ENCODE data around the gene CLPSL2. TPM values are rescaled to one million over a fixed set of nuclear protein-coding genes. Genes with fewer than 3 reads are reported as not detected.
A peak's percentile ranks its signal among the peaks of the same experiment; 100 is the strongest.

CLPSL2 gene
- not detected for total RNA-seq
- polyA plus RNA-seq = 0.09 TPM
- long read RNA-seq, donor 1 = 0 reads
- long read RNA-seq, donor 2 = 0 reads
- long read RNA-seq, donor 3 = 0 reads
- long read RNA-seq, donor 4 = 0 reads
- long read RNA-seq, donor 5 = 0 reads
- long read RNA-seq, donor 6 = 0 reads
- long read RNA-seq, donor 7 = 0 reads
- long read RNA-seq, donor 8 = 0 reads
- long read RNA-seq, donor 9 = 0 reads
- long read RNA-seq, donor 10 = 0 reads

- 5% methylated on average over 56 of the region's 56 CpGs for WGBS
- Histone ChIP-seq H3K9me3 (ENCODE audit: control insufficient read depth in 2 of 2, insufficient read depth in 1 of 2, low read length in 1 of 2) (peaks cover 0 to 4% of the 10 kb centered on the region in 2 donors), H3K27ac (ENCODE audit: low read depth in 1 of 2, low read length in 1 of 2) (no peak within 1 kb of the TSS), H3K4me1 (ENCODE audit: control insufficient read depth in 2 of 2, insufficient read depth in 2 of 2, low read length in 2 of 2) (no peaks in the 10 kb centered on the region), H3K27me3 (ENCODE audit: control insufficient read depth in 2 of 2, insufficient read depth in 1 of 2, low read length in 1 of 2) (peaks cover 12 to 46% of the 10 kb centered on the region in 2 donors), H3K36me3 (ENCODE audit: control insufficient read depth in 2 of 2, insufficient read depth in 2 of 2, low read length in 1 of 2) (no peaks in the 10 kb centered on the region), H3K4me3 (ENCODE audit: low read length in 2 of 2) (peak within 1 kb of the TSS in 1 of 2 donors; percentile 36)
- DNase-seq (ENCODE audit: low read depth in 6 of 9, low spot score in 9 of 9) = no peak
These were observed at the start of gene CLPSL2 for GRCh38 chr6:35776364-35777215. CLPSL2 (plus strand) TSS chr6:35776598; CDS start chr6:35776619, 21 bp downstream.

GRCh38 chr6:35727231-35727934 lies 49.0 kb upstream of the CLPSL2 start:
- Histone ChIP-seq H3K36me3 (ENCODE audit: control insufficient read depth in 2 of 2, insufficient read depth in 2 of 2, low read length in 1 of 2) (no peaks in the 10 kb centered on the region), H3K27ac (ENCODE audit: low read depth in 1 of 2, low read length in 1 of 2) (peak overlapping the region; percentile 99 to 100), H3K4me1 (ENCODE audit: control insufficient read depth in 2 of 2, insufficient read depth in 2 of 2, low read length in 2 of 2) (peaks cover 60 to 88% of the 10 kb centered on the region in 2 donors), H3K27me3 (ENCODE audit: control insufficient read depth in 2 of 2, insufficient read depth in 1 of 2, low read length in 1 of 2) (no peaks in the 10 kb centered on the region), H3K9me3 (ENCODE audit: control insufficient read depth in 2 of 2, insufficient read depth in 1 of 2, low read length in 1 of 2) (peaks cover 0 to 9% of the 10 kb centered on the region in 2 donors), H3K4me3 (ENCODE audit: low read length in 2 of 2) (peak overlapping the region; percentile 78 to 80)
- WGBS = 23% methylated on average over 29 of the region's 29 CpGs
- peak in 2 of 9 donors; percentile 55 to 76 for DNase-seq (ENCODE audit: low read depth in 6 of 9, low spot score in 9 of 9)

- H3K4me1 ChIP-seq (ENCODE audit: control insufficient read depth in 2 of 2, insufficient read depth in 2 of 2, low read length in 2 of 2) = peaks cover 62 to 90% of the 10 kb centered on the region in 2 donors
- DNase-seq (ENCODE audit: low read depth in 6 of 9, low spot score in 9 of 9) = peak in 7 of 9 donors; percentile 67 to 89 (median 76)
- H3K9me3 ChIP-seq (ENCODE audit: control insufficient read depth in 2 of 2, insufficient read depth in 1 of 2, low read length in 1 of 2) = peaks cover 0 to 9% of the 10 kb centered on the region in 2 donors
- under 1% methylated on average over 57 of the region's 57 CpGs for WGBS
- peak overlapping the region; percentile 78 to 80 for H3K4me3 ChIP-seq (ENCODE audit: low read length in 2 of 2)
- H3K27me3 ChIP-seq (ENCODE audit: control insufficient read depth in 2 of 2, insufficient read depth in 1 of 2, low read length in 1 of 2) = no peaks in the 10 kb centered on the region
- H3K36me3 ChIP-seq (ENCODE audit: control insufficient read depth in 2 of 2, insufficient read depth in 2 of 2, low read length in 1 of 2) = no peaks in the 10 kb centered on the region
- H3K27ac ChIP-seq (ENCODE audit: low read depth in 1 of 2, low read length in 1 of 2) = peak overlapping the region; percentile 99 to 100
These were observed 48.3 kb upstream of the CLPSL2 start for GRCh38 chr6:35727935-35728682.

GRCh38 chr6:35728683-35729678 lies 47.4 kb upstream of the CLPSL2 start:
- Histone ChIP-seq H3K4me1 (ENCODE audit: control insufficient read depth in 2 of 2, insufficient read depth in 2 of 2, low read length in 2 of 2) (peaks cover 64 to 91% of the 10 kb centered on the region in 2 donors), H3K36me3 (ENCODE audit: control insufficient read depth in 2 of 2, insufficient read depth in 2 of 2, low read length in 1 of 2) (no peaks in the 10 kb centered on the region), H3K9me3 (ENCODE audit: control insufficient read depth in 2 of 2, insufficient read depth in 1 of 2, low read length in 1 of 2) (peaks cover 0 to 9% of the 10 kb centered on the region in 2 donors), H3K27ac (ENCODE audit: low read depth in 1 of 2, low read length in 1 of 2) (peak overlapping the region; percentile 99 to 100), H3K27me3 (ENCODE audit: control insufficient read depth in 2 of 2, insufficient read depth in 1 of 2, low read length in 1 of 2) (no peaks in the 10 kb centered on the region), H3K4me3 (ENCODE audit: low read length in 2 of 2) (peak overlapping the region; percentile 78 to 80)
- DNase-seq (ENCODE audit: low read depth in 6 of 9, low spot score in 9 of 9) = peak in 5 of 9 donors; percentile 46 to 86 (median 66)
- WGBS = 19% methylated on average over 12 of the region's 12 CpGs

GRCh38 chr6:35729722-35730121 lies 46.7 kb upstream of the CLPSL2 start:
- Histone ChIP-seq H3K36me3 (ENCODE audit: control insufficient read depth in 2 of 2, insufficient read depth in 2 of 2, low read length in 1 of 2) (no peaks in the 10 kb centered on the region), H3K27ac (ENCODE audit: low read depth in 1 of 2, low read length in 1 of 2) (peak overlapping the region; percentile 99 to 100), H3K4me1 (ENCODE audit: control insufficient read depth in 2 of 2, insufficient read depth in 2 of 2, low read length in 2 of 2) (peaks cover 63 to 88% of the 10 kb centered on the region in 2 donors), H3K9me3 (ENCODE audit: control insufficient read depth in 2 of 2, insufficient read depth in 1 of 2, low read length in 1 of 2) (peaks cover 0 to 9% of the 10 kb centered on the region in 2 donors), H3K27me3 (ENCODE audit: control insufficient read depth in 2 of 2, insufficient read depth in 1 of 2, low read length in 1 of 2) (no peaks in the 10 kb centered on the region), H3K4me3 (ENCODE audit: low read length in 2 of 2) (peak overlapping the region in 1 of 2 donors; percentile 80)
- DNase-seq (ENCODE audit: low read depth in 6 of 9, low spot score in 9 of 9) = peak in 1 of 9 donors; percentile 46
- 41% methylated on average over 2 of the region's 2 CpGs for WGBS

GRCh38 chr6:35730745-35731413 lies 45.5 kb upstream of the CLPSL2 start:
- no peaks in the 10 kb centered on the region for H3K27me3 ChIP-seq (ENCODE audit: control insufficient read depth in 2 of 2, insufficient read depth in 1 of 2, low read length in 1 of 2)
- H3K4me1 ChIP-seq (ENCODE audit: control insufficient read depth in 2 of 2, insufficient read depth in 2 of 2, low read length in 2 of 2) = peaks cover 65 to 87% of the 10 kb centered on the region in 2 donors
- H3K9me3 ChIP-seq (ENCODE audit: control insufficient read depth in 2 of 2, insufficient read depth in 1 of 2, low read length in 1 of 2) = peaks cover 0 to 9% of the 10 kb centered on the region in 2 donors
- WGBS = 12% methylated on average over 15 of the region's 15 CpGs
- H3K36me3 ChIP-seq (ENCODE audit: control insufficient read depth in 2 of 2, insufficient read depth in 2 of 2, low read length in 1 of 2) = no peaks in the 10 kb centered on the region
- peak in 1 of 9 donors; percentile 39 for DNase-seq (ENCODE audit: low read depth in 6 of 9, low spot score in 9 of 9)
- H3K4me3 ChIP-seq (ENCODE audit: low read length in 2 of 2) = peak overlapping the region; percentile 75 to 92
- peak overlapping the region; percentile 99 to 100 for H3K27ac ChIP-seq (ENCODE audit: low read depth in 1 of 2, low read length in 1 of 2)

GRCh38 chr6:35731414-35731735 lies 45.0 kb upstream of the CLPSL2 start:
- Histone ChIP-seq H3K4me3 (ENCODE audit: low read length in 2 of 2) (peak overlapping the region; percentile 75 to 92), H3K4me1 (ENCODE audit: control insufficient read depth in 2 of 2, insufficient read depth in 2 of 2, low read length in 2 of 2) (peaks cover 63 to 87% of the 10 kb centered on the region in 2 donors), H3K27me3 (ENCODE audit: control insufficient read depth in 2 of 2, insufficient read depth in 1 of 2, low read length in 1 of 2) (no peaks in the 10 kb centered on the region), H3K9me3 (ENCODE audit: control insufficient read depth in 2 of 2, insufficient read depth in 1 of 2, low read length in 1 of 2) (peaks cover 0 to 9% of the 10 kb centered on the region in 2 donors), H3K36me3 (ENCODE audit: control insufficient read depth in 2 of 2, insufficient read depth in 2 of 2, low read length in 1 of 2) (no peaks in the 10 kb centered on the region), H3K27ac (ENCODE audit: low read depth in 1 of 2, low read length in 1 of 2) (peak overlapping the region; percentile 99 to 100)
- peak; percentile 82 to 98 (median 95) for DNase-seq (ENCODE audit: low read depth in 6 of 9, low spot score in 9 of 9)
- WGBS = under 1% methylated on average over 23 of the region's 23 CpGs
